ENCODE results near the gene PRKCH.

PRKCH gene

DNA sequence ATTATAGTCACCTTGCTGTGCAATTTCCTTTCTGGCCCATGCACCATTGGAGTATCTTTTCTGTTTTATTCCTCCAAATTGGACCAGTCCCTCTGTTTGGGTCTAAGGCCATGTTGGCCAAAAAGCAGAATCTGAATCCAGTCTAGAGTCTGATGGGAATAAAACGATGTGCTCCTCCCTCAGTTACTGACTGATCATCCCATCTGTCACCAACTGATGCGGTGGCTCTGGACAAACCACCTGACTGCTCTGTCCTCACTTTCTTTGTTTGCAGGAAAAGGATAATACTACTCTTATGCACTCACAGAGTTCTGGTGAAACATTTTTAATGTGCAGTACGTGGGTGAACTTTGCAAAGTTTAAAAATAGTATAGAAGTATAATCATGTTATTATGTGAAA lies 253.7 kb downstream of the PRKCH start:
- no peak for DNase-seq

DNA sequence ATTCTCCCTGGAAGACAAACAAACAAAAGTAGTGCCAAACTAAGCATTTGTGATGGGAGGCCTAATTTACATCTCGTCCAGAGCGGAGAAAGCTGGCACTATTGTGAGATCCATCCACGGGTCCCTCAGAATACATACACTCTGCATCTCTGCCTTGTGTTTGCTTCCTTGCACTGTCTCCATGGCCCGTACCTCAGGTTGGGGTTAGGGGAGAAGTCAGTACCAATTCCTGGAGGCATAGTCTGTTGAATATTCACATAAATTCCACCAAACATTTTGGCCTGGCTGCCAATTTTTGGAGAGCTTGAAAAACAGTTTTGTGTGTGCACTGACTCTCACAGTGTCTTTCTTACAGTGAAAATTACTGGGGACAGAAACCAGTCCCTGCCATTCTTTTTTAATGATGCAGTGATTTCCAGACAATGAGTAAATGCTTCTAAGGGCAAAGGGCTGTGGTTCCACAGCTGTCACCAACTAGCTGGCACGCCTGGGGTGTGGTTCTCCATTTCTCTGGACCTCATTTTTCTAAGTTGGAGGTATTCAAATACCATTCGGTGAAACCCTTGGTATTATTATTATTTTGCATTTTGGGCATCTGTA lies 254.3 kb downstream of the PRKCH start:
- DNase-seq: no peak

DNA sequence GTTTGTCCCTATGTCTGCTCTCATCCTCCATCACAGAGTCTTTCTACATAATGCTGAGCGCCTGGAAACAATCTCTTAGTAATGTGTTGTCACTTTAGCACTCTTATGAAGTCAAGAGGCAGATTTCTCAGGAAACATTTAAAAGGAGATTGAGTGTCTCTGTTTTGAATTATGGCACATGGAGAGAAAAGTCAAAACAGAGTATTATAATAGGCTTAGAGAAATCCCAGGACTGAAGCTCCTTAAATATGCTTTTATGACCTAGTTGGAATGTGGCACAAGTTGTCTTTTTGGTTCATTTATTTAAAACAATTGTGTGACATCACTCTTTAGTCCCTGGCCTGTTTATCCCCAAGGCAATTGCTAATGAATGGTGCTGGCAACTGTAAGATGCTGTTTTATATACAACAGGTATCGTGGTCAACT lies 256.1 kb downstream of the PRKCH start:
- no peak for DNase-seq

DNA sequence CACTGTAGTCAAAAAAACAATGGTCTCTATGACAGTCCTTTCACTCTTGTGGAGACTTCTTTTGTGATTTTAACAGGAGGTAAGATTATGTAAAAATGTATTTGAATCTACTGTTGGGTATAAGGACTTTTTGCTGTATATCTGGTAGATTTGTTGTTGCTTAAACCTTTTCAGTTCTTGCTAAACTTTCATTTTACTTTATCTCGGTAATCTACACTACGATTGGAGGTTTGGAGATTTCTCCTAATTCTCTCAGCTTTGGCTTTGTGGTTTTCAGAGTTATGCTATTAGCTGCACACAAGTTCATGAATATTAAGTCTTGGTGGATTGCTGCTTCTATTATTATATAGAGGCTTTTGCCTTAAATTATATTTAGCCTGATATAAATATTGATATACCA lies 257.4 kb downstream of the PRKCH start:
- no peak for DNase-seq

DNA sequence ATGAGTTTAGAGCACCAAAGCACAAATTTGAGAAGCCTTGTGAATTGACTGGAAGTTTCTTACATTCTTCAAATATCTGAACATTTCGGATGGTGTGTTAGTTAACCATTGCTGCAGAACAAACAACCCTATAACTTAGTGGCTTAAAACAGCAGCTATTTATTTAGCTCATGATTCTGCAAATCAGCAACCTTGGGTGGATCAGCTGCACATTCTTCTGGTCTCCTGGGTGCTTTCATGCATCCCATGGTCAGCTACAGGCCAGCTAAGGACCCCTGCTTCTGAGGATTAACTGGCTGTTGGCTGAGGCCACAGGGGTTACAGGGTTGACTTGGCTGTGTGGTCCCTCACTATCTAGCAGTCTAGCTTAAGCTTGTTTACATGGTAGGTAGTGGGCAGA lies 260.0 kb downstream of the PRKCH start:
- no peak for DNase-seq

DNA sequence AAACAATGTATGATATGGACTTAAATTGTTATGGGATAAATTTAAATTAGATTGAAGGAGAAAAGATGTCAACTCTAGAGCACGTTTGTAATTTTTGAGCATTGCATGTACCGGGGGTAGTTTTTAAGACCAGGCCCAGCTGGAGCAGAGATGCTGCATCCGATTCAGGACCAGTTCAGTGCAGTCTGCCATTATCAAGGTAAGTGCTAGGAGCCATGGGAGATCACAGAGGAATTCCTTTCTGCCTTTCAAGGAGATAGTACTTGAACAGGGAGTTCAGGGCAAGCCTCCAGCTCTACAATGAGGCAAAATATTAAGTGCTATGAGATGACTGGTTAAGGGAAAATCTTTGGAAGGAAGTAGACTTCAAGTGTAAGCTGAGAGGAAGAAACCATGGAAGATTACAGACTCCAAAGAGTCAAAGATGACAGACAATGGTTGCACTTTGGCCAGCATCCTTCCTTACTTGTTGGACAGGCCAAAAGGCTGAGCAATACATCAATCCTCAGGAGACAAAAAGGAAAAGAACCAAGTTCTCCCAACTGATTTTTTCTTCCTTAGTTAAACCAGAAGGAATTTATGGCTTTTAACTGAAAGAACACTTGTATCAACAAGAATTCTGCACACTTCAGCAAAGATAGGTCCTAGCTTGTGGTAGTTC lies 260.7 kb downstream of the PRKCH start:
- DNase-seq: no peak

DNA sequence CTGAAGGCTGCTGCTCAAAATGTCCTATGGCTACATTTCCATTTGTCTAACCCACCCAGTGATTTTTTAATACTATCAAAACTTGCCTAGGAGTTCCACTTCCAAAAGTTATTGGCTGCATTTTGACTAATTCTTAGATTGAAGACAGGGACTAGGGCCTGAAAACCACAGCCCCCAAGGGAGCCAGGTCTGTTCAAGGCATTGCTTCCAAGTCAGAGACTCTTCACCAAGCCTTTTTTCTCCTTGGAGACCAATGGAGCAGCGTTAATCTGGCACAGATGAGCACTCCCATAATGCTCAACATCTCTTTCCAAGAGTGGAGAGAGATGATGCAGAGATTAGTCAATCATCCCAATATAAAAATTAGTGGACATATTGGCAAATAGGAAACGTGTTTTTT lies 261.4 kb downstream of the PRKCH start:
- no peak for DNase-seq

DNA sequence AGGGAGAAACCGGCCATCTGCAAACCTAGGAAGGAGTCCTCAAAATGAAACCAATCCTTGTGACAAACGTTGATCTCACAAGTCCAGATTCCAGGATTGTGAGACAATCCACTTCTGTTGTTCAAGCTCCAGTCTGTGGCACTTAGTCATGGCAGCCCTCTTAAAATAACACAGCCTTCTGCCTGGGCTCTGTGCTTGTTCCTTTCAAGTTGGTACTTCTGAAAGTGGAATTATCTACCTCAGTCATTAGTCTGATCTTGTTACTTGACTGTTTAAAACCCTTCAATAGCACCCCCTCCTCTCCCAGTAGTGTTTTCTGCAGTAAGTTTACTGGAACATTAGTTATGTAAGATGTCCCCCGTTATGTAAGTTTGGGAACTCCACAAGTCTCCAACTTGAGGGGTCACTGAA lies 263.0 kb downstream of the PRKCH start:
- no peak for DNase-seq

DNA sequence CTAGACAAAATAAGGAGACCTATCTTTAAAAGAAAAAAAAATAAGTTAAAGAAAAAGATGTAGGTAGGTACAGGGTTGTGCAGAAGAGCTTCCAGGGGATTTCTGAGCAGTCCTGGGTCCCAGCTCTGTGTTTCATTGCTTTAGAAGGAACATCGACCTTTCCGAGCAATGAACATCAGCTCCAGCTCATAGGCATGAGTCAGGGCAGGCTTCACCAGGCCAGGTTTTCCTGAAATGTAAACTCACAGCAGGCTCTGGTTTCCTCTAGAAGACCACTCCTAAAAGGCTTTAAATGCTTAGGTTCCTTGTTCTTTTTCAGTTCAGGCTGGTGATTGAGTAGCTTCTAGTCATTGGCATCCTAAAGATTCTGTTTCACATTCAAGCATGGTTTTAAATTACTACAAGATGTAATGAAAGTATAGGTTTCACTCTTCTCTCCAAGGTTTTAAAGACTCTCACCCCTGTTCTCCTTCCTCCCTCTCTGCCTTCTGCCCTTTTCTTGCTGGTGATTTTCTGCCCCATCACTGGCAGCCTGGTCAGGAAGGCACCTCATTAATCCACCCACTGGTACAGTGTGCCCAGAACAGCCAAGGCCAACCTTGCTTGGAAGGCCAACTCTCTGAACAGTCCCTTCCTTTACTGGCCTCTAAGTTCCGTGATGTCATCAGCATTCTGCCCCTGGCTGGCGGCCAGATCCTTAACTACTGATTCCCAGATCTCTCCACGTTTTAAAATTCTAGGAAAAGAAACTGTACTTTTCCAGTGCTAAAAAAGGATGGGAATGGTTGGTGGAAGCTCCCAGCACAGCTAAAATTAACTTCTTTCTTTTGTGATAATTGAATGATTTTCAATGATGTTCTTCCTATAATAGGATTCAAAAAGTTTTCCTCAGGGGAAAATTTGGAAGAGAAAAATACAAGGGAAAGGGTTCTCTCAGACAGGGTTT lies 264.5 kb downstream of the PRKCH start:
- no peak for DNase-seq

DNA sequence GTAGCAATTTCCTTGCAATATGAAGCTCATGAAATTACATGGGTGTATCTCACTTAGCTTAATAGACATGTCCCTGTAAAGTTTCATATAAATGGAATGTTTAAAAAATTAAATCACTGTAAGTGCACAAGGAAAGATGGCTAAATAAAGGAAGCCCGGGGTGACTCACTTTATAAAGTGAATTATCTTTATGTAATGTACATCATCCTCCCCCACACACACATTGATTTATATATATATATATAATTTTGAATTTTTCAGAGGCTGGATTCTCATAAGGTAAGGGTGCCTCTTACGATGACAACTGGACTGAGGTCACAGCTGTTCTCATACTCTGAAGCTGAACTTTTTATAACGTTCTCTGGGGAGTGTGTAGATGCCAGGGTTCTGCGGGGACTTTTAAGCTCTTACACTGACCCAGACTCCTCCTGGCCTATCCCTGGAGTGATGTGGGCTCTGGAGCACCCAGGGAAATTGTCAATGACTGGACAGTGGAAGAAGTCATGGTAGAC lies 265.2 kb downstream of the PRKCH start:
- DNase-seq: no peak

DNA sequence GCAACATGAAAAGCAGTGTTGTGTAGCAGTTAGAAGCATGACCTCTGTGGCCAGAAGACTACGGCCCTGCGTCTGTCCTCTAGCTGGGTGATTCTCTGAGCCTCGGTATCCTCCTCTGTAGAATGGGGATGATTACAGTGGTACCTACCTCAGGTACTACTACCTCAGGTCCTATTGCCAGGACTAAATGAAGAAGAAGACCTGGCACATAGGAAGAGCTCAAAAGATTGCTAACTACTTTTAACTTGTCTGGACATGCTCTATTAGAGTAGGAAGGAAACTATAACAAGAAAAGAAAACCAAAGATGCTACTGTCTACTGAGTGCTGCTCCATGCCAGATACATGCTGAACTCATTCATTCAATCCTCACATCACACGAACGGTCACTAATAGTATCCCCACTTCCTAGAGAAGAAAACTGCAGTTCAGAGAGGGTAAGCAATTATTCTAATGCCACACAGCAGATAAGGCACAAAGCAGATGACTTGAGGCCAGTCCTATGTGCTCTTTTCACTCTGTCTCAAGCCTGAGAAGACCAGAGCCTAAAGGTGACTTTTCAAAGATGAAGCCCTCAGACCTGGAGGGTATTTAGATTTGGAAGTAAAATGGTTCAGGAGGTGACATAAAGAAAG lies 265.8 kb downstream of the PRKCH start:
- DNase-seq: no peak

DNA sequence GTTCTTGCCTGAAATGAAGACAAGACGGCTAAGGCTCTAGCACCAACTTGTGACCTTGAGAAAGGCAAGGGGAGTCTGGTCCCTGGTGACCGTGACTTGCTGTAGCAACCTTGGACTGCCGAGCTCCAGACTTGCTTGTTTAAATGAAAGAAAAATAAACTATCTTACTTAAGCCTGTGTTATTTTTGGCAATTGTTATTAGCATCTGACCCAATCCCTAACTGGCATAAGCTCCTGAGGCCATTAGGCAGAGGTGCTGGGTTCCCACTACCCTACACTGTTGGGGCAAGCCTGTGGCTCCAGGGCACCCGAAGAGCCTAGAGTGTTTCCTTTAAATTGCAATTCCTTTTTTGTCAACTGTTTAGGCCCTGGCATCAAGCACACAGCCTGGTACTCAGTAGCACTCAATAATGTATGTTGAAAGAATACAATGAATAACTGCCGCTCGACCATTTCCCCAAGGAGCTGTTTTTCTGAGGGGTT lies 267.1 kb downstream of the PRKCH start:
- DNase-seq: no peak

DNA sequence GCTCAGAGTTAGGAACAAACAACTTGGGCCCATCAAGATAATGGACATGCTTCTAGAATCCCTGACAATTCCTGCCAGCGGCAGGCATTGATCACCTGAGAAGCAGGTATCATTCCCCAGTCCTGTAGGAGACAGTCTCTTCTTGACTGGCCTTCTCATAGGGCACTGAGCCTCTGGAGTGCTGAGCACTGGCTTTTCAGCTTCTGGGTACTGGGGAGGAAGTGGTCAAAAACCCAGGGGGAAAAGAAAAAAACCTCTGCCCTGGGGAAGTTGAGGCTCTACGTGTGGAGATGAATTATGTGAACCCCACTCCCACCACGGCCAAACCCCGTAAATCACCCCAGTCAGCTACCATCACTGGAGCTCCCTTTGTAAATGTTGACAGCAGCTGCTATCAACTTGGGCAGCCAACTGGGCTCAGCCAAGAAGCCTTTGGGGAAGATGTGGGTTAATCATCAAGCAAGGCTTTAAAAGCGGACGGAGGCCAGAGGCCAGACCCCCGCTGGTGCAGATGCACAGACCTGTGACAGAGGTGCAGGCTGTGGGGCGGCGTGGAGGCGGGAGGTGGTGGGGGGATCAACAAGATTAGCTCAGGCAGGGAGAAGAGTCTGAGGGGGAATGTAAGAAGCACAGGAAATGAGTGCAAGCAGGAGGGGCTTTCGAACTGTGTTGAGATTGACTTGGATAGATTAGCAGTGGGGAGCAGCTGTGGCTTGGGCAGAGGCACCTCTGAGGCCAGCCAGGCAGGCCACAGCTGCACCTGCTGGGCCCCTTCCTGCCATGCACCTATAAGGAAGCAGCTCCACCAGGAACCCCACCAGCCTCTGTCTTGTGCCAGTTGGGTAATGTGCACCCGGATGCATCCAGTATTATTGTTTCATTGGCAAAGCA lies 268.6 kb downstream of the PRKCH start:
- DNase-seq: no peak

DNA sequence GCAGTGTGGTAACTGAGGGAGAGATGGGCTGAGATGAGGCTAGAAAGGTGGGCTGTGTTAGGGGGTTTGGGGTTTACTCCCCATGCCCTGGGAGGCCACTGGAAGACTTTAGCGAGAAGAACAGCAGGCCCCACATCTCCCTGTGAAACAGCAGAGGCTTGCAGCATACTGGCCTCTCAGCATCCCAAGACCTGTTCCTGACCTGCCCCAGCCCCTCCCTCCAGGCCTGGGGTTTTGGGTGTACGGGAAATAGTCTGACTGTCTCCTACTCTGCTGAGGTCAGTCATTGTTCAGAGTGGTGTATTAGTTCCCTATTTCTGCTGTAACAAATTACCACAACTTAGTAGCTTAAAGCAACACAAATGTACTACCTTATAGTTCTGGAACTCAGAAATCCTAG lies 270.5 kb downstream of the PRKCH start:
- DNase-seq: no peak

DNA sequence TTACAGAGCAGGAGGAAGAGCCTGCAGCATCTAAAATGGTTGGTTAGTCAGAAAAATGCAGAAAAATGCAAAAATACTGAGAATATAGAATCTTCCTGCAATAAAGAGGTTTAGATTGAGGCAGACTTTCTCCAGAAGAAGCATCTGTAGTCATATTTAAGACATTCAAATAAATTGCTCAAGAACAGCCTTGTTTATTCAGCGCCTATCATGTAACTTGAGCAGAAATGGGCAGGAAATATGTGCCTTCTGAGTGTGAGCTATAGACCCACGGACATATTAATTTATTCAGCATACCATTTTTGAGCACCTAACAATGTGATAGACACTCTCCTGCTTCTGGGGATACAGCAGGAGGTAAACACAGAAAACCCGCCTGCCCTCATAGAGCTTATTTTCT lies 272.0 kb downstream of the PRKCH start:
- no peak for DNase-seq

DNA sequence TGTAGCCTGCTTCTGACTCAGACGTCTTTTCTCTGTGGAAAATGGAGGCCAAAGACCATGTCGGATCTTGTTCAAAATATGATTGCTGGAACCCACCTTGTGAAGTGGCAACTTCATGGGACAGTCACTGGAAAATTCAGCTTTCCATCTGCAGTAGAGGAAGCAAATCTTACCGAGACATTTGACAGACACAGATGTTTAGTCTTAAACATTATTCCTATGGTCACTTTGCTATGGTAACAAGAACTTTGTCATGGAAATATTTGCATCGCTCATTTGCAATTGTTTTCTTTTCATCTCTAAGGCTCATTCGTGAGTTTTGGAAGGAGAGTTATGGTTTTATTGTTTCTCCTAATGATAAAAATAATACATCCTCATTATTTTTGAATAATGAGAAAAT lies 275.6 kb downstream of the PRKCH start:
- DNase-seq: no peak

DNA sequence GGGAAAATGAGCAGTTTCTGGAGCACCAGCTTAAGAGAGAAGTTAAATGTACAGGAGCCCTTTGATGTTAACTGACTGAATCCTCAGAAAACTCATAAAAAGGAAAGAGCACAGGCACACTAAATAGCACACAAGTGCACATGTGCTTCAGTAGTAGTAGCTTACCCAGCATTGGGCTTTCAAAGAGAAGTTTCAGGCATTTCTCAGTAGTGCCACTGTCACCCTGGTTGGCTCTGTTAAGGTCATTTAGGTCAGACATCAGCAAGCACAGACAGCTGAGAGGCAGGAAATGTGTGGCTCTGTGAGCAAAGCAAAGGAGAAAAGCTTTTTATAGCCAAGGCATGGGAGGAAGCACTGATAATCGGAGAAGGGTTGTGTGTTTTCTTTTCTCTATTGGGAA lies 277.6 kb downstream of the PRKCH start:
- no peak for DNase-seq

DNA sequence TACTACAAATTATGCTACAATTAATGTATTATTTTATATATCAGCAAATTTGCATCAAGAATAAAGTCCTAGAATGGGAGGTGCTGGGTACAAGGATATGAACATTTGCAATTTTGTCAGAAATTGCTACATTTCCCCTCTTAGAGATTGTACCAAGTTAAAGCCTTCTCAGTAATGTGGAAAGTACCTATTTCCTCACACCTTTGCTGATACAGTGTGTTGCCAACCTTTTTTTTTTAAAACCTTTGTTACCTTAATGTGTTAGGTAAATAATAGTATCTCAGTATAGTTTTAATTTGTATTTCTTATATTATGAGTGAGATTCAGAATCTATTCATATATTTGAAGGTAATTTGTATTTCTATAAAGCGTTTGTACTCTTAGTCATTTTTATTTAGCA lies 278.6 kb downstream of the PRKCH start:
- DNase-seq: no peak

Data from cerebellar nuclear complex (tissue), 1 donor.